Peyer's patch (tissue), 4 donors: ENCODE data around the gene PNMA8B.

Source experiments
- CTCF ChIP-seq, 6 experiments: fragments of 450-650 bp in 4 of 6; fragments of 200-600 bp in 2 of 6; sonication (generic) in 1 of 6; IDR thresholded peaks; one replicate each; pipeline ENCODE4 v1.5.1; 2017 to 2019; ENCODE audit warnings: antibody characterized with exemption in 6 of 6, mild to moderate bottlenecking in 3 of 6, moderate library complexity in 1 of 6
- POLR2A ChIP-seq, 2 donors: fragments of 450-650 bp; IDR thresholded peaks; one replicate each; pipeline ENCODE4 v1.5.1; 2017; ENCODE audit warnings: antibody characterized with exemption in 2 of 2, mild to moderate bottlenecking in 2 of 2, moderate library complexity in 2 of 2

- TF ChIP-seq POLR2A (IDR thresholded peaks at IDR 0.05): no peak
- no peak for TF ChIP-seq CTCF (IDR thresholded peaks at IDR 0.05)
These were observed at the start of gene PNMA8B for GRCh38 chr19:46495786-46496099.
